ENCODE data around the gene PRICKLE4.

- TF ChIP-seq ZFP30 (CRISPR knock-in tag; IDR thresholded peaks at IDR 0.05) (no peak), ARNTL (CRISPR knock-in tag; IDR thresholded peaks at IDR 0.05; ENCODE audit: borderline replicate concordance, low read depth) (no peak), RARB (CRISPR knock-in tag; IDR thresholded peaks at IDR 0.05) (no peak), CSDC2 (CRISPR knock-in tag; IDR thresholded peaks at IDR 0.05) (no peak), PATZ1 (CRISPR knock-in tag; IDR thresholded peaks at IDR 0.05; ENCODE audit: borderline replicate concordance) (no peak), OSR1 (CRISPR knock-in tag; IDR thresholded peaks at IDR 0.05) (no peak), GLIS3 (CRISPR knock-in tag; IDR thresholded peaks at IDR 0.05) (no peak), TCF4 (CRISPR knock-in tag; IDR thresholded peaks at IDR 0.05; ENCODE audit: borderline replicate concordance) (no peak)
- TF ChIP-seq, protein P1, sequence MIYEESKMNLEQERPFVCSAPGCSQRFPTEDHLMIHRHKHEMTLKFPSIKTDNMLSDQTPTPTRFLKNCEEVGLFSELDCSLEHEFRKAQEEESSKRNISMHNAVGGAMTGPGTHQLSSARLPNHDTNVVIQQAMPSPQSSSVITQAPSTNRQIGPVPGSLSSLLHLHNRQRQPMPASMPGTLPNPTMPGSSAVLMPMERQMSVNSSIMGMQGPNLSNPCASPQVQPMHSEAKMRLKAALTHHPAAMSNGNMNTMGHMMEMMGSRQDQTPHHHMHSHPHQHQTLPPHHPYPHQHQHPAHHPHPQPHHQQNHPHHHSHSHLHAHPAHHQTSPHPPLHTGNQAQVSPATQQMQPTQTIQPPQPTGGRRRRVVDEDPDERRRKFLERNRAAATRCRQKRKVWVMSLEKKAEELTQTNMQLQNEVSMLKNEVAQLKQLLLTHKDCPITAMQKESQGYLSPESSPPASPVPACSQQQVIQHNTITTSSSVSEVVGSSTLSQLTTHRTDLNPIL (CRISPR knock-in tag; IDR thresholded peaks at IDR 0.05; ENCODE audit: low read depth) = no peak
- TF ChIP-seq, protein P2, sequence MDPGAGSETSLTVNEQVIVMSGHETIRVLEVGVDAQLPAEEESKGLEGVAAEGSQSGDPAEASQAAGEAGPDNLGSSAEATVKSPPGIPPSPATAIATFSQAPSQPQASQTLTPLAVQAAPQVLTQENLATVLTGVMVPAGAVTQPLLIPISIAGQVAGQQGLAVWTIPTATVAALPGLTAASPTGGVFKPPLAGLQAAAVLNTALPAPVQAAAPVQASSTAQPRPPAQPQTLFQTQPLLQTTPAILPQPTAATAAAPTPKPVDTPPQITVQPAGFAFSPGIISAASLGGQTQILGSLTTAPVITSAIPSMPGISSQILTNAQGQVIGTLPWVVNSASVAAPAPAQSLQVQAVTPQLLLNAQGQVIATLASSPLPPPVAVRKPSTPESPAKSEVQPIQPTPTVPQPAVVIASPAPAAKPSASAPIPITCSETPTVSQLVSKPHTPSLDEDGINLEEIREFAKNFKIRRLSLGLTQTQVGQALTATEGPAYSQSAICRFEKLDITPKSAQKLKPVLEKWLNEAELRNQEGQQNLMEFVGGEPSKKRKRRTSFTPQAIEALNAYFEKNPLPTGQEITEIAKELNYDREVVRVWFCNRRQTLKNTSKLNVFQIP (CRISPR knock-in tag; IDR thresholded peaks at IDR 0.05; ENCODE audit: borderline replicate concordance, low read depth) = no peak
- TF ChIP-seq, protein P3, sequence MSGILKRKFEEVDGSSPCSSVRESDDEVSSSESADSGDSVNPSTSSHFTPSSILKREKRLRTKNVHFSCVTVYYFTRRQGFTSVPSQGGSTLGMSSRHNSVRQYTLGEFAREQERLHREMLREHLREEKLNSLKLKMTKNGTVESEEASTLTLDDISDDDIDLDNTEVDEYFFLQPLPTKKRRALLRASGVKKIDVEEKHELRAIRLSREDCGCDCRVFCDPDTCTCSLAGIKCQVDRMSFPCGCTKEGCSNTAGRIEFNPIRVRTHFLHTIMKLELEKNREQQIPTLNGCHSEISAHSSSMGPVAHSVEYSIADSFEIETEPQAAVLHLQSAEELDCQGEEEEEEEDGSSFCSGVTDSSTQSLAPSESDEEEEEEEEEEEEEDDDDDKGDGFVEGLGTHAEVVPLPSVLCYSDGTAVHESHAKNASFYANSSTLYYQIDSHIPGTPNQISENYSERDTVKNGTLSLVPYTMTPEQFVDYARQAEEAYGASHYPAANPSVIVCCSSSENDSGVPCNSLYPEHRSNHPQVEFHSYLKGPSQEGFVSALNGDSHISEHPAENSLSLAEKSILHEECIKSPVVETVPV (CRISPR knock-in tag; IDR thresholded peaks at IDR 0.05) = no peak
Measured at GRCh38 chr6:41739041-41739440, 41.5 kb upstream of the PRICKLE4 start.
